Lung (tissue), 12 donors: ENCODE measurements around the gene MYO18B. TPM values are rescaled to one million over a fixed set of nuclear protein-coding genes. Genes with fewer than 3 reads are reported as not detected.
A peak's percentile ranks its signal among the peaks of the same experiment; 100 is the strongest.

Experiments used
- ATAC-seq: fragments of 200-7000 bp; cut with Tn5 transposase; one replicate; pipeline ENCODE4 v1.9.1; 2020; ENCODE audit warnings: moderate number of reproducible peaks; ENCODE audit not compliant: insufficient read depth, low FRiP score
- DNase-seq, 3 donors: peaks; one replicate each; pipeline ENCODE4 v3.0.0-alpha.2; 2013 to 2017
- H3K27ac ChIP-seq, 2 donors: one replicate each; pipeline ENCODE4 v1.5.1; 2013; ENCODE audit warnings: mild to moderate bottlenecking in 2 of 2, moderate library complexity in 2 of 2, control low read depth in 1 of 2, inconsistent platforms in 1 of 2, low read depth in 1 of 2, low read length in 1 of 2
- H3K27me3 ChIP-seq, 3 donors: one replicate each; pipeline ENCODE4 v1.5.1; 2013; ENCODE audit warnings: low read length in 2 of 3; ENCODE audit not compliant: control insufficient read depth in 3 of 3, insufficient read depth in 3 of 3
- H3K36me3 ChIP-seq, 4 donors: one replicate each; pipeline ENCODE4 v1.5.1; 2013; ENCODE audit warnings: low read length in 4 of 4, mild to moderate bottlenecking in 1 of 4, moderate library complexity in 1 of 4; ENCODE audit not compliant: control insufficient read depth in 4 of 4, insufficient read depth in 4 of 4
- H3K4me1 ChIP-seq, 5 donors: one replicate each; pipeline ENCODE4 v1.5.1; 2013; ENCODE audit warnings: low read length in 5 of 5, mild to moderate bottlenecking in 2 of 5, moderate library complexity in 1 of 5; ENCODE audit not compliant: control insufficient read depth in 5 of 5, insufficient read depth in 5 of 5
- H3K4me3 ChIP-seq: one replicate; pipeline ENCODE4 v1.5.1; 2013; ENCODE audit warnings: mild to moderate bottlenecking, control low read depth, moderate library complexity
- H3K9ac ChIP-seq, 2 donors: one replicate each; pipeline ENCODE4 v1.5.1; 2013; ENCODE audit warnings: low read length in 2 of 2, control low read depth in 1 of 2; ENCODE audit not compliant: insufficient read depth in 1 of 2
- H3K9me3 ChIP-seq, 4 donors: one replicate each; pipeline ENCODE4 v1.5.1; 2013; ENCODE audit warnings: low read length in 3 of 4, mild to moderate bottlenecking in 1 of 4, moderate library complexity in 1 of 4; ENCODE audit not compliant: control insufficient read depth in 4 of 4, insufficient read depth in 3 of 4
- WGBS, 2 donors: extraction: QIAGEN DNeasy Blood & Tissue Kit; methylation state at CpG; one replicate each; pipeline ENCODE4 v1.1.7; 2013; 5-methylcytosine and 5-hydroxymethylcytosine counted together
- polyA plus RNA-seq, 2 donors: library from polyadenylated mRNA; stranded (reverse); fragments of 200-250 nt; gene quantifications; one replicate each; pipeline ENCODE4 v1.2.1, GENCODE V29; 2013
- total RNA-seq, 2 donors: library from RNA; depleted of rRNA in 1 of 2; stranded (reverse); fragments of >200 nt in 1 of 2; gene quantifications; one replicate each; pipeline ENCODE4 v1.2.1, GENCODE V29; 2014 to 2021
- TF ChIP-seq, protein P1 (sequence below): IDR thresholded peaks from 2 replicates; pipeline ENCODE4 v1.5.1; 2012; ENCODE audit warnings: mild to moderate bottlenecking; ENCODE audit errors: control extremely low read depth, extremely low read depth
- donor health status: control.
- donor health status: control.
- donor health status: Bipolar disorder and iron deficiency.
- donor health status: healthy.
- donor health status: DM: yes; HTN: yes; CAD: no.

MYO18B gene
- total and polyA plus RNA-seq, 4 donors: 0.02 to 0.71 (median 0.07) TPM

GRCh38 chr22:25875461-25875860, 133.5 kb downstream of the MYO18B start:
- H3K4me3 ChIP-seq: no peak overlapping the region
- no peak for DNase-seq
- H3K36me3 ChIP-seq: peaks cover 0 to 11% (median 0%) of the 10 kb centered on the region in 4 donors
- H3K4me1 ChIP-seq: no peaks in the 10 kb centered on the region
- WGBS, 2 donors: 63 to 67% methylated on average over 2 of the region's 2 CpGs
- ATAC-seq: no peak
- H3K9me3 ChIP-seq: peaks cover 0 to 2% (median 0%) of the 10 kb centered on the region in 4 donors
- H3K27me3 ChIP-seq: peaks cover 0 to 5% (median 4%) of the 10 kb centered on the region in 3 donors
- H3K9ac ChIP-seq: no peak overlapping the region
- no peak overlapping the region for H3K27ac ChIP-seq
- TF ChIP-seq, protein P1, sequence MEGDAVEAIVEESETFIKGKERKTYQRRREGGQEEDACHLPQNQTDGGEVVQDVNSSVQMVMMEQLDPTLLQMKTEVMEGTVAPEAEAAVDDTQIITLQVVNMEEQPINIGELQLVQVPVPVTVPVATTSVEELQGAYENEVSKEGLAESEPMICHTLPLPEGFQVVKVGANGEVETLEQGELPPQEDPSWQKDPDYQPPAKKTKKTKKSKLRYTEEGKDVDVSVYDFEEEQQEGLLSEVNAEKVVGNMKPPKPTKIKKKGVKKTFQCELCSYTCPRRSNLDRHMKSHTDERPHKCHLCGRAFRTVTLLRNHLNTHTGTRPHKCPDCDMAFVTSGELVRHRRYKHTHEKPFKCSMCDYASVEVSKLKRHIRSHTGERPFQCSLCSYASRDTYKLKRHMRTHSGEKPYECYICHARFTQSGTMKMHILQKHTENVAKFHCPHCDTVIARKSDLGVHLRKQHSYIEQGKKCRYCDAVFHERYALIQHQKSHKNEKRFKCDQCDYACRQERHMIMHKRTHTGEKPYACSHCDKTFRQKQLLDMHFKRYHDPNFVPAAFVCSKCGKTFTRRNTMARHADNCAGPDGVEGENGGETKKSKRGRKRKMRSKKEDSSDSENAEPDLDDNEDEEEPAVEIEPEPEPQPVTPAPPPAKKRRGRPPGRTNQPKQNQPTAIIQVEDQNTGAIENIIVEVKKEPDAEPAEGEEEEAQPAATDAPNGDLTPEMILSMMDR: no peak

DNA sequence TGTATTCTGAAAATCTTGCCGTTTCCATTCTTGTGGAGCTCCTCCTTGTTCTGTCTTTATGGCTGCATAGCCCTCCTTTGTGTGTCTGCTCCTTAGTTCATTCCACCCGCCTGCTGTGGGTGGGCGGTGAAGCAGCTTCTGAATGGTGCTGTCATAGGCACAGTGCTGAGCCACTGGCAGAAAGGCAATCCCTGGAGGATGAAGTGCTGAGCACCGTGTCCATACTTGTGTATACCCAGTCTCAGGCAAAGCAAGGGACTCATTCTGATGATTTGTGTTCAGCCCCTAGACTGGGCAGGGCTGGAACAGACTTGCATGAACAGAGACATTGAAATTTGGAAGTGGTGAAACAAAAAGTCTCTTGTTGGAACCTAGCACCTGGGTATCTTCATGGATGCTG, 134.9 kb downstream of the MYO18B start:
- peaks cover 0 to 11% (median 0%) of the 10 kb centered on the region in 4 donors for H3K36me3 ChIP-seq
- TF ChIP-seq, protein P1: no peak
- no peak for ATAC-seq
- H3K4me3 ChIP-seq: no peak overlapping the region
- H3K27me3 ChIP-seq: peaks cover 3 to 6% (median 5%) of the 10 kb centered on the region in 3 donors
- no peaks in the 10 kb centered on the region for H3K4me1 ChIP-seq
- 73 to 85% methylated on average over 4 of the region's 4 CpGs for WGBS, 2 donors
- H3K27ac ChIP-seq: no peak overlapping the region
- no peak for DNase-seq
- no peak overlapping the region for H3K9ac ChIP-seq
- H3K9me3 ChIP-seq: peaks cover 0 to 2% (median 0%) of the 10 kb centered on the region in 4 donors

DNA sequence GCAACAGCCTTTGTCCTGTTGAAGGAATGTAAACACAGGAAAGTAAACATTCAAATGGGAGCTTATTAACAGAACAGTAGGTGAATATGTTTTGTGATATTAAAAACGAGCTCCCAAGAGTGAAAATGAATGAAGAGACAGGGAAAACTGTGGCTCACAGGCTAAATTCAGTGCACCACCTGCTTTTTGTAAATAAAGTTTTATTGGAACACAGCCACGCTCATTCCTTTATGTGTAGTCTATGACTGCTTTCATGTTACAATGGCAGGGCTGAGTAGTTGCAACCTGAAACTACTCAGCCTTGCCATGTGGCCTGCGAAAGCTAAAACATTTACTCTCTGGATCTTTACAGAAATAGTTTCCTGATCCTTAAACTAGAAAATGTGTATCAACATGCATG, 136.9 kb downstream of the MYO18B start:
- Histone ChIP-seq H3K36me3 (peaks cover 0 to 9% (median 0%) of the 10 kb centered on the region in 4 donors), H3K9me3 (peaks cover 0 to 2% (median 0%) of the 10 kb centered on the region in 4 donors), H3K27ac (no peak overlapping the region), H3K27me3 (peaks cover 3 to 7% (median 5%) of the 10 kb centered on the region in 3 donors), H3K4me3 (no peak overlapping the region), H3K4me1 (no peaks in the 10 kb centered on the region), H3K9ac (no peak overlapping the region)
- DNase-seq (peak in 1 of 3 donors; percentile 8), ATAC-seq (no peak)
- WGBS, 2 donors: 60 to 72% methylated on average over 3 of the region's 3 CpGs
- TF ChIP-seq, protein P1: no peak

GRCh38 chr22:25880524-25880923, 138.5 kb downstream of the MYO18B start:
- TF ChIP-seq, protein P1: no peak
- no peak overlapping the region for H3K4me3 ChIP-seq
- no peak overlapping the region for H3K27ac ChIP-seq
- H3K9ac ChIP-seq: no peak overlapping the region
- DNase-seq (peak in 1 of 3 donors; percentile 9), ATAC-seq (no peak)
- H3K36me3 ChIP-seq: peaks cover 0 to 11% (median 0%) of the 10 kb centered on the region in 4 donors
- H3K9me3 ChIP-seq: no peaks in the 10 kb centered on the region
- 66% methylated on average over 2 of the region's 2 CpGs for WGBS, 2 donors
- H3K27me3 ChIP-seq: peaks cover under 1 to 7% (median 3%) of the 10 kb centered on the region in 3 donors
- no peaks in the 10 kb centered on the region for H3K4me1 ChIP-seq
